ENCODE data around the gene RANBP3.

Gene RANBP3

GRCh38 chr19:5943623-5944022, 34.3 kb downstream of the RANBP3 start:
- DNase-seq = no peak

GRCh38 chr19:5943045-5943444, 34.9 kb downstream of the RANBP3 start:
- no peak for DNase-seq

- no peak for DNase-seq
These were observed 36.3 kb downstream of the RANBP3 start for GRCh38 chr19:5941673-5942072.

- DNase-seq = no peak
These were observed 37.4 kb downstream of the RANBP3 start for GRCh38 chr19:5940260-5941208.

GRCh38 chr19:5937550-5937949, 40.4 kb downstream of the RANBP3 start:
- DNase-seq = no peak

GRCh38 chr19:5936292-5936592, 41.7 kb downstream of the RANBP3 start:
- DNase-seq = no peak

- no peak for DNase-seq
These were observed 42.3 kb downstream of the RANBP3 start for GRCh38 chr19:5935473-5936291.

GRCh38 chr19:5934774-5935472, 43.0 kb downstream of the RANBP3 start:
- DNase-seq = no peak

- no peak for DNase-seq
These were observed 43.9 kb downstream of the RANBP3 start for GRCh38 chr19:5934069-5934401.

- no peak for DNase-seq
These were observed 44.4 kb downstream of the RANBP3 start for GRCh38 chr19:5933391-5934068.

GRCh38 chr19:5932609-5933262, 45.2 kb downstream of the RANBP3 start:
- DNase-seq = no peak

- no peak for DNase-seq
These were observed 45.8 kb downstream of the RANBP3 start for GRCh38 chr19:5932146-5932545.

- no peak for DNase-seq
These were observed 46.7 kb downstream of the RANBP3 start for GRCh38 chr19:5931251-5931650.

GRCh38 chr19:5929625-5930024, 48.3 kb downstream of the RANBP3 start:
- DNase-seq = no peak

GRCh38 chr19:5929179-5929578, 48.8 kb downstream of the RANBP3 start:
- DNase-seq = no peak

GRCh38 chr19:5927441-5927821, 50.5 kb downstream of the RANBP3 start:
- no peak for DNase-seq

GRCh38 chr19:5926641-5927440, 51.1 kb downstream of the RANBP3 start:
- no peak for DNase-seq

- DNase-seq = no peak
These were observed 52.0 kb downstream of the RANBP3 start for GRCh38 chr19:5925830-5926427.

GRCh38 chr19:5923356-5923755, 54.6 kb downstream of the RANBP3 start:
- DNase-seq = no peak

- DNase-seq = no peak
These were observed 55.8 kb downstream of the RANBP3 start for GRCh38 chr19:5922161-5922545.

- DNase-seq = no peak
These were observed 56.3 kb downstream of the RANBP3 start for GRCh38 chr19:5921516-5922160.
